DOHH2 (cell line): ENCODE measurements around the gene LAIR2.
"Not testable (repeated sequence)": the region's sequence is repeated elsewhere in the genome, so short reads cannot be mapped to it uniquely, and the experiment has no call there.

Experiments used
- CTCF ChIP-seq: fragments of 200-600 bp; sonication (generic); IDR thresholded peaks from one replicate; pipeline ENCODE4 v1.5.1; 2014; ENCODE audit warnings: antibody characterized with exemption, mild to moderate bottlenecking, low read depth, low read length; ENCODE audit not compliant: poor library complexity, severe bottlenecking
- EZH2phosphoT487 ChIP-seq: fragments of 200-600 bp; sonication (generic); IDR thresholded peaks from 2 replicates; pipeline ENCODE4 v1.6.1; 2017; ENCODE audit warnings: borderline replicate concordance, mild to moderate bottlenecking, antibody characterized with exemption, low read length, moderate library complexity, mixed read lengths

GRCh38 chr19:54493056-54493455 lies 9.6 kb upstream of the LAIR2 start:
- not testable (repeated sequence) for TF ChIP-seq CTCF, EZH2phosphoT487
